ENCODE data around the gene AMDHD2. TPM values are rescaled to one million over a fixed set of nuclear protein-coding genes. Genes with fewer than 3 reads are reported as not detected.

Gene AMDHD2
- total and polyA plus RNA-seq, 10 donors, result 37.8 to 94.0 (median 70.6) TPM

DNA sequence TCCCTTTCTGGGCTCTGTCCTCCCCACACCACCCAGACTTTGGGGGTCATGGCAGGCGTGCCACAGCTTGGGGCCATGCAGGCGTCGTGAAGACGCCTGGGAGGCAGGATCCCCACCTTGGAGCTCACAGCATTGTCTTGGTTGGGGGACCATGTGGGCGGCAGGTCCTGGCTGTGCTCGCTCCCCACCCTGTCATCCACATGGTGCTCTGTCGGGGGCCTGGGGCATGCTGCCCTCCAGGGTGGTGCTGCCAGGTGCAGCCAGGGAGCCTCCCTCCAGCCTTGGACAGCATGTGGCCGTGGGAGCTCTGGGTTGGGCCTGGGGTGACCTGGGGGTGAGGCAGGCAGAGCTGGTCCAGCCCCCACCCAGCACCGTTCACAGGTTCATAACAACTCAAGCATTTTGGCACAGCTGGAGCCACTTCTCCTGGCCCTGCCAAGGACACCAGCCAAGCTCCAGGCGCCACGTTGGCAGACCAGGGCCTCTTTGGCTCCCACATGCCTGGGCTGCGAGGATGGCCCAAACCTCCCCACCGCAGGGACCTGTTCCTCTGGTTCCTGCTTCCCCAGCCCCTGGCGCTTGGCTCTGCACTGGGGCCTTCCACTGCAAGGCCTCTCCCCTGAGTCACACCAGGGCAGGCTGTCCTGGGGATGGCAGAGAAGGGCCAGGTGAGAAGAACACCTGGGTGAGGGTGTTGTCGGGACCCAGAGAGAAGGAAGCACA is 21.5 kb upstream of the AMDHD2 start:
- TF ChIP-seq, protein P1, sequence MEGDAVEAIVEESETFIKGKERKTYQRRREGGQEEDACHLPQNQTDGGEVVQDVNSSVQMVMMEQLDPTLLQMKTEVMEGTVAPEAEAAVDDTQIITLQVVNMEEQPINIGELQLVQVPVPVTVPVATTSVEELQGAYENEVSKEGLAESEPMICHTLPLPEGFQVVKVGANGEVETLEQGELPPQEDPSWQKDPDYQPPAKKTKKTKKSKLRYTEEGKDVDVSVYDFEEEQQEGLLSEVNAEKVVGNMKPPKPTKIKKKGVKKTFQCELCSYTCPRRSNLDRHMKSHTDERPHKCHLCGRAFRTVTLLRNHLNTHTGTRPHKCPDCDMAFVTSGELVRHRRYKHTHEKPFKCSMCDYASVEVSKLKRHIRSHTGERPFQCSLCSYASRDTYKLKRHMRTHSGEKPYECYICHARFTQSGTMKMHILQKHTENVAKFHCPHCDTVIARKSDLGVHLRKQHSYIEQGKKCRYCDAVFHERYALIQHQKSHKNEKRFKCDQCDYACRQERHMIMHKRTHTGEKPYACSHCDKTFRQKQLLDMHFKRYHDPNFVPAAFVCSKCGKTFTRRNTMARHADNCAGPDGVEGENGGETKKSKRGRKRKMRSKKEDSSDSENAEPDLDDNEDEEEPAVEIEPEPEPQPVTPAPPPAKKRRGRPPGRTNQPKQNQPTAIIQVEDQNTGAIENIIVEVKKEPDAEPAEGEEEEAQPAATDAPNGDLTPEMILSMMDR (IDR thresholded peaks at IDR 0.05 in 8 of 11, conservative IDR thresholded peaks at IDR 0.05 in 3 of 11), result no peak
- TF ChIP-seq POLR2AphosphoS5 (IDR thresholded peaks at IDR 0.05) (no peak), POLR2A (IDR thresholded peaks at IDR 0.05) (no peak)
- no peak for DNase-seq
- peaks cover 10 to 48% (median 24%) of the 10 kb centered on the region in 6 donors for H3K4me1 ChIP-seq
- H3K27ac ChIP-seq, result no peak overlapping the region
- WGBS, 5 donors, result 78 to 94% (median 90%) methylated on average over 7 to 15 of the region's 15 CpGs
- H3K36me3 ChIP-seq, result peaks cover 0 to 47% (median 17%) of the 10 kb centered on the region in 6 donors
- no peaks in the 10 kb centered on the region for H3K27me3 ChIP-seq (replicated peaks in 1 of 7)
- intact Hi-C loops (cut with DNase I; ENCODE audit: low total_unique reads), result loop anchor here (10.0 kb wide), 1 partner anchor 64 kb away; no protein-coding TSS in a partner anchor
- H3K9me3 ChIP-seq, result no peaks in the 10 kb centered on the region
- H3K4me3 ChIP-seq, result no peak overlapping the region

DNA sequence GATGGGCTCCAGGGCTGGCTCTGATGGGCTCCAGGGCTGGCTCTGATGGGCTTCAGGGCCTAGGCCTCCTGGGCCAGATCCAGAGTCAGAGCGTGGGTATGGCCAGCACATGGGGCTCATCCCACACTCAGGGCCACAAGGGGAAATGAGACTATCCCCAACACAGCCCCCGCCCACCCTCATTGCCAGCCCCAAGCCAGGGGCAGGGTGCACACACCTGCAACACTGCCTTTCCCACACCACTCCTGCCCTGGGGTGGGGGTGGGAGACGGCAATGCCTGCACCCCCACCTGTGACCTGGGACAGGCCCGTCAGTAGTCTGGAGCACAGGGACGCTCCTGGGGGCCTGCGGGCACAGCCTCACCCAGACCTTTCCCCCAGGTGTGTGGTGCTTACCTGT is 20.7 kb upstream of the AMDHD2 start:
- peaks cover 10 to 42% (median 24%) of the 10 kb centered on the region in 6 donors for H3K4me1 ChIP-seq
- no peaks in the 10 kb centered on the region for H3K27me3 ChIP-seq (replicated peaks in 1 of 7)
- intact Hi-C loops (cut with DNase I; ENCODE audit: low total_unique reads), result loop anchor here (10.0 kb wide), 1 partner anchor 65 kb away; no protein-coding TSS in a partner anchor
- no peak for DNase-seq
- no peak overlapping the region for H3K27ac ChIP-seq
- H3K36me3 ChIP-seq, result peaks cover 0 to 47% (median 17%) of the 10 kb centered on the region in 6 donors
- TF ChIP-seq POLR2A (IDR thresholded peaks at IDR 0.05) (no peak), POLR2AphosphoS5 (IDR thresholded peaks at IDR 0.05) (no peak)
- TF ChIP-seq, protein P1 (IDR thresholded peaks at IDR 0.05 in 8 of 11, conservative IDR thresholded peaks at IDR 0.05 in 3 of 11), result no peak
- no peaks in the 10 kb centered on the region for H3K9me3 ChIP-seq
- no peak overlapping the region for H3K4me3 ChIP-seq
- WGBS, 5 donors, result 67 to 97% (median 89%) methylated on average over 1 to 6 of the region's 6 CpGs

DNA sequence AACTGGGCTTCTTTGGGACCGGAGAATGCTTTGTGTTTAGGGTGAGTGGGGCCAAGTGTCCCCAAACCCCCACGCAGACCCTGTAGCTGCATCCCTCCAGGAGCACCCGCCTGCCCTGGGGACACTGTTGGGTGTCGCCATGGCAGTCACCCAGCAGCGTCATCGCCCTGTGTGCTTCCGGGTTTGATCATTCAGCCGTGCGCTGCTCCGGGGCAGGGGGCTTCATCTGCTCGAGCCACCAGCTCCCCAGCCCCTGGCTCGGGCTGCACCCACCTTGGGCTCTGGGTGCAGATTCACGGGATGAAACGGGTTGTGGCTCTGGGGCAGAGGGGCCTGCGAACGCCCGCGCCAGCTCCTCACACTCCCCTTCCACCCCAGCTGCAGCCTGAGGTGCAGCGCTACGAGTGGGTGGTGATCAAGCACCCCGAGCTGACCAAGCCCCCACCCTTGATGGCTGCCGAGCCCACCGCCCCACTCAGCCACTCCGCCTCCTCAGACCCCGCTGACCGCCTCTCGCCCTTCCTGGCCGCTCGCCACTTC is 20.2 kb upstream of the AMDHD2 start:
- no peak for TF ChIP-seq POLR2AphosphoS5 (IDR thresholded peaks at IDR 0.05)
- TF ChIP-seq POLR2A (IDR thresholded peaks at IDR 0.05), result no peak
- no peak overlapping the region for H3K27ac ChIP-seq
- H3K36me3 ChIP-seq, result peaks cover 0 to 47% (median 17%) of the 10 kb centered on the region in 6 donors
- intact Hi-C loops (cut with DNase I; ENCODE audit: low total_unique reads), result loop anchor here (5.0 to 10.0 kb wide), 2 partner anchors 65 to 148 kb away; no protein-coding TSS in a partner anchor
- WGBS, 5 donors, result 91 to 94% (median 93%) methylated on average over 21 to 29 of the region's 29 CpGs
- DNase-seq, result no peak
- peaks cover 10 to 42% (median 24%) of the 10 kb centered on the region in 6 donors for H3K4me1 ChIP-seq
- no peaks in the 10 kb centered on the region for H3K9me3 ChIP-seq
- no peak overlapping the region for H3K4me3 ChIP-seq
- H3K27me3 ChIP-seq (replicated peaks in 1 of 7), result no peaks in the 10 kb centered on the region

DNA sequence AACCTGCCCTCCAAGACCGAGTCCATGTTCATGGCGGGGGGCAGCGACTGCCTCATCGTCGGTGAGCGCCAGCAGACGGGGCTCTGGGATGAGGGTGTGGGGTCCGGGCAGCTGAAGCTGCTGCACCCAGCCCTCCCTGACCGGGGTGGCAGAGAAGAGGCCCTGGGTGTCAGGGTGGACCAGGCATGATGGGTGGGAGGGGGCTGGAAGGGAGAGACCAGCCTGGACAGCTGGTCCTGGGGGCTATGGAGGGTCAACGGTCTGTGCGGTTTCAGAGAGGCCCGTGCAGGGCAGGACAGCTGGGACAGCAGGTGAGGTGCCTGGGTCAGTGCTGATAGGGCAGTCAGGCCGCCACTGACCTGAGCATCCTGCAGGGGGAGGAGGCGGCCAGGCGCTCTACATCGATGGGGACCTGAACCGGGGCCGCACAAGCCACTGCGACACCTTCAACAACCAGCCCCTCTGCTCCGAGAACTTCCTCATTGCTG is 19.7 kb upstream of the AMDHD2 start:
- H3K27me3 ChIP-seq (replicated peaks in 1 of 7), result no peaks in the 10 kb centered on the region
- peaks cover 10 to 42% (median 24%) of the 10 kb centered on the region in 6 donors for H3K4me1 ChIP-seq
- H3K27ac ChIP-seq, result no peak overlapping the region
- no peak for DNase-seq
- TF ChIP-seq POLR2AphosphoS5 (IDR thresholded peaks at IDR 0.05), result no peak
- TF ChIP-seq, protein P1 (IDR thresholded peaks at IDR 0.05 in 8 of 11, conservative IDR thresholded peaks at IDR 0.05 in 3 of 11), result no peak
- no peak for TF ChIP-seq POLR2A (IDR thresholded peaks at IDR 0.05)
- H3K4me3 ChIP-seq, result no peak overlapping the region
- WGBS, 5 donors, result 76 to 88% (median 86%) methylated on average over 13 to 20 of the region's 20 CpGs
- intact Hi-C loops (cut with DNase I; ENCODE audit: low total_unique reads), result loop anchor here (5.0 kb wide), 1 partner anchor 148 kb away; no protein-coding TSS in a partner anchor
- H3K9me3 ChIP-seq, result no peaks in the 10 kb centered on the region
- H3K36me3 ChIP-seq, result peaks cover 0 to 47% (median 17%) of the 10 kb centered on the region in 6 donors
